GM18873 (cell line): ENCODE data around the gene MRAP2.
"Not testable (repeated sequence)": the region's sequence is repeated elsewhere in the genome, so short reads cannot be mapped to it uniquely, and the experiment has no call there.

Experiments used
- ATAC-seq: cut with Tn5 transposase; IDR thresholded peaks from one replicate; pipeline ENCODE4 v1.9.1; 2021; ENCODE audit warnings: mild to moderate bottlenecking, moderate library complexity, moderate number of reproducible peaks; ENCODE audit not compliant: unreplicated experiment, low FRiP score

MRAP2 gene

DNA sequence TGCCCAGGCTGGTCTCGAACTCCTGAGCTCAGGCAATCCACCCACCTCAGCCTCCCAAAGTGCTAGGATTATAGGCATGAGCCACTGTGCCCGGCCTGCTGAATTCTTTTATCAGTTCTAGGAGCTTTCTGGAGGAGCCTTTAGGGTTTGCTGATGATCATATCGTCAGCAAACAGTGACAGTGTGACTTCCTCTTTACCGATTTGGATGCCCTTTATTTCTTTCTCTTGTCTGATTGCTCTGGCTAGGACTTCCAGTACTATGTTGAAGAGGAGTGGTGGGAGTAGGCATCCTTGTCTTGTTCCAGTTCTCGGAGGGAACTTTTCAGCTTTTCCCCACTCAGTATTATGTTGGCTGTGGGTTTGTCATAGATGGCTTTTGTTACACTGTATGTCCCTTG, 35.3 kb downstream of the MRAP2 start:
- not testable (repeated sequence) for ATAC-seq

DNA sequence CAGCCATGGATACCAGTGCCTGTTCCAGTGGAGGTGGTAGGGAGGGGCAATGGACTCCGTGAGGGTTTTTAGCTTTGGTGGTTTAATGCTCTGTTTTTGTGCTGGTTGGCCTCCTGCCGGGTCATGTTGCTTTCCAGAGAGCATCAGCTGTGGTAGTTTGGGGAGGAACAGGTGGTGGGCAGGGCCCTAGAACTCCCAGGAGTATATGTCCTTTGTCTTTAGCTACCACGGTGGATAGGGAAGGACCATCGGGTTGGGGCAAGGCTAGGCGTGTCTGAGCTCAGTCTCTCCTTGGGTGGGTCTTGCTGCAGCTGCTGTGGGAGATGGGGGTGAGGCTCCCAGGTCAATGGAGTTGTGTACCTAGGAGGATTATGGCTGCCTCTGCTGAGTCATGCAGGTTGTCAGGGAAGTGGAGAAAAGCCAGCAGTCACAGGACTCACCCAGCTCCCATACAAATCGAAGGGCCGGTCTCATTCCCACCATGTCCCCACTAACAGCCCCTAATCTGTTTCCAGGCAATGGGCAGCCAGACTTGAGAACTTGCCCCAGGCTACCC, 38.9 kb downstream of the MRAP2 start:
- no peak for ATAC-seq

DNA sequence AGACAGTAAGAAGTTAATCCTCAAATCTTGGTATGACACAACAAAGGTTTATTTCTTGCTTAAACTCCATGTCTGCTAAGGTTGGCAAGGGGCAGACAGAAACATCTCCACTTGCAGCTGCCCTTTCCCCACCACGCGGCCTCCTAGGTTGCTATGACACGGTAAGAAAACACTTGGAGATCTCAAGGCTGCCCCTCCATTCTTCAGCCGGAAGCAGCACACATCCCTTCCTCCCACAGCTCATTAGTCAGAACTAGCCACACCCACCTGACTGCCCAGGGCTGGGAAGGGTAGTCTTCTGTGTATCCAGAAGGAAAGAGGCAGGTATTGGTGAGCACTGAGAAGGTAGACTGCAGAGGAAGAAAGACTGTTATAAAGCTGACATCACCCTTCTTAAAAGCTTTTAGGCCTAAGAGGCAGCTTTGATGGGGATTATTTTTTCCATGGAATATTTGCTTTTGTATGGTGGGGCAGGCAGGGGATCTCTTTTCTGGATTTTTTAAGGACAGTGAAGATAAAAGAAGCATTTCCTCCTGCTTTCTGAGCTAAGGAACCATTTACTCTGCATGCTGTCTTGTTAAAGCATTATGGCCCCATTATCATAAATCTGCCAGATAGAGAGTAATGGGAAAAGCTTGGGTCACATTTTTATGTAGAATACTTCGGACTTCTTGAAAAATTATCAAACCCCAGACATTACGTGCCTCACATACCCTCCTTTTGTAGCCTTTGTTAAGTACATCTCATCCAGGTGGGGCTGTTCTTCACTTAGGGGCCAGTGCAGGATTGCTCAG, 41.6 kb downstream of the MRAP2 start:
- no peak for ATAC-seq

DNA sequence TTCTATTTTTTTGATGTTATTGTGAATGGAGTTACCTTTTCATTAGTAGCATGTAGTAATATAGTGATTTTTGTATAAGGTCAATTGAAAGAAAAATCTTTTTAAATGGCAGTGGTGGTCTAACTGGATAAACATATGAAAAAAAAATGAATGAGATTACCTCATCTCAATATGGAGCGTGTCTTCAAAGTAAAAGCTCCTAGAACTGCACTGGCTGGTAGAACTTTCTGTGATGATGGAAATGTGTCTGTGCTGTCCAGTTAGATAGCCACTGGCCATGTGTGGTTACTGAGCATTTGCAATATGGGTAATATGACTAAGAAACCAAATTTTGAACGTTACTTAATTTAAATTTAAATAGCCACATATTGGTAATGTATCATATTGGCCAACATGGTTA, 44.1 kb downstream of the MRAP2 start:
- no peak for ATAC-seq

DNA sequence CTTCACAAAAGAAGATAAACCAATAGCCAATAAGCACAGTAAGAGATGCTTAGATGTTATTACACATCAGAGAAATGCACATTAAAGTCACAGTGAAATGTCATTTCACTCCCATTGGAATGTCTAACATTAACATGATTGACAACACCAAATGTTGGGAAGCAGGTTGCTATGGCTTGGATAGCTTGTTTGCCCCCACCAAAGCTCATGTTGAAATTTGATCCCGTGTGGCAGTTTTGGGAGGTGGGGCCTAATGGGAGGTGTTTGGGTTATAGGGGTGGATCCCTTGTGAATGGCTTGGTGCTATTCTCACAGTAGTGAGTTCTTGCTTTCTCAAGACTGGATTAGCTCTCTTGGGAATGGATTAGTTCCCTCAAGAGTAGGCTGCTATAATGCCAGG, 44.8 kb downstream of the MRAP2 start:
- ATAC-seq, result no peak

DNA sequence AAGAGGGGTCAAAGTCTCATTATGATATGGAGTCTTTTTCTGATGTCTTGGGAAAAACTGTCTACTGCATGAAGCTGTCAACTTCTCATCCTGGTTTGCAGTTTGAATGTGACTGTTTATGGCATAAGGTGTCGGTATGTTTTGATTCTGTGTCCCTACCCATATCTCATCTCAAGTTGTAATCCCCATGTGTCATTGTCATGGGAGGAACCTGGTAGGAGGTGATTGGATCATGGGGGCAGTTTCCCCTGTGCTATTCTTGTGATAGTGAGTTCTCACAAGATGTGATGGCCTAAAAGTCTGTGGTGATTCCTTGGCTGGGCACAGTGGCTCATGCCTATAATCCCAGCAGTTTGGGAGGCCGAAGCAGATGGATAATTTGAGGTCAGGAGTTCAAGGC, 47.6 kb downstream of the MRAP2 start:
- no peak for ATAC-seq

DNA sequence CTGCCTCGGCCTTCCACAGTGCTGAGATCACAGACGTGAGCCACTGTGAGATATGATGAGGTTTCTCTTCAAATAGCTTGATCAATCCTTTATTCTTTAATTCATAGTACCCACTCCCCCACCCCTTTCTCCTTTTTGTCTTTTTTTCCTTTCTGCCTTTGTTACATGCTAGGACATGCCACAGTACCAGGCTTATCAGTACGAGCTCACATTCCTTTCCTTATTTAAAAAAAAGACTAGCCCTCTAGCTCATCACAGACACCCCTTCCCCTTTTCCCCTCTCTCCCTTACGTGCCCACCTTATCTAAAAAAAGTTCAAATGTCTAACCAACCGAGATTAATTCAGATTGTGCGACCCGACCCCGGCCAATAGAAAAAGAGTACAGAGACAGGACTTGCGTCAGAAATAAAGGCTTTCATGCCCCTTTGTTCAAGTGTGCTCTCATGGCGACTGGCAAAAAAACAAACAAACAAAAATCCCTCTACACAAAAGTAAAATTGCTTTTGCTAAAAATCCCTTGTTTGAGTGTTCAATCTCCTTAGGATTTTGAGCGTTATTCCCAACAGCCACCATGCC, 49.2 kb downstream of the MRAP2 start:
- no peak for ATAC-seq

DNA sequence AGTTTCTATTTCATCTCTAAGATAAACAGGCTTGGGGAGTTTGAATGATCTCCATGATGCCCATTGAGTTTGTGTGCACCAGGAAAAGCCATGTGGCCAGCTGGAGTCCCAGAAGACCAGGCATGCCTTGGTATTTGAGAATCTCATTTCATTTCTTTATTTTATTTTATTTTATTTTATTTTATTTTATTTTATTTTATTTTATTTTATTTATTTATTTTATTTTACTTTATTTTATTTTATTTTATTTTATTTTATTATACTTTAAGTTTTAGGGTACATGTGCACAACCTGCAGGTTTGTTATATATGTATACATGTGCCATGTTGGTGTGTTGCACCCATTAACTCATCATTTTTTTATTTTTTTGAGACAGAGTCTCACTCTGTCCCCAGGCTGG, 51.1 kb downstream of the MRAP2 start:
- ATAC-seq, result not testable (repeated sequence)

DNA sequence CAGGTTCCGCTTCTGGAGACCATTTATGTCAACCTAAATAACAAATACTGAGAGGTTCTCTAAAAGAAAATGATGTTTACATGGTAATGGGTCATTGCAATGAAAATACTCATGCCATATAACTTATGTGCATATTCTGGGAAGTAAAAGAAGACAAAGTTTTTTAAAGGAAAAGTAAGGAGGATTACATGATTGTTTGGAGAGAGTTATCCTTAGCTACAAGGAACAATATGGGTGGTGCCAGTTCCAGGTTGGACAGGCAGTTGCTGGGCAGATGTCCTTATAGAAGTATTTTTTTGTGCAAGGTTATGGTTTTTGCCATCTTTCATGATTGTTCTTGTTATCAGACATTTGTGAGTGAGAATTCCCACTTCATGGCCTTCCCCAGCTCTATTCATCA, 52.5 kb downstream of the MRAP2 start:
- ATAC-seq, result no peak

DNA sequence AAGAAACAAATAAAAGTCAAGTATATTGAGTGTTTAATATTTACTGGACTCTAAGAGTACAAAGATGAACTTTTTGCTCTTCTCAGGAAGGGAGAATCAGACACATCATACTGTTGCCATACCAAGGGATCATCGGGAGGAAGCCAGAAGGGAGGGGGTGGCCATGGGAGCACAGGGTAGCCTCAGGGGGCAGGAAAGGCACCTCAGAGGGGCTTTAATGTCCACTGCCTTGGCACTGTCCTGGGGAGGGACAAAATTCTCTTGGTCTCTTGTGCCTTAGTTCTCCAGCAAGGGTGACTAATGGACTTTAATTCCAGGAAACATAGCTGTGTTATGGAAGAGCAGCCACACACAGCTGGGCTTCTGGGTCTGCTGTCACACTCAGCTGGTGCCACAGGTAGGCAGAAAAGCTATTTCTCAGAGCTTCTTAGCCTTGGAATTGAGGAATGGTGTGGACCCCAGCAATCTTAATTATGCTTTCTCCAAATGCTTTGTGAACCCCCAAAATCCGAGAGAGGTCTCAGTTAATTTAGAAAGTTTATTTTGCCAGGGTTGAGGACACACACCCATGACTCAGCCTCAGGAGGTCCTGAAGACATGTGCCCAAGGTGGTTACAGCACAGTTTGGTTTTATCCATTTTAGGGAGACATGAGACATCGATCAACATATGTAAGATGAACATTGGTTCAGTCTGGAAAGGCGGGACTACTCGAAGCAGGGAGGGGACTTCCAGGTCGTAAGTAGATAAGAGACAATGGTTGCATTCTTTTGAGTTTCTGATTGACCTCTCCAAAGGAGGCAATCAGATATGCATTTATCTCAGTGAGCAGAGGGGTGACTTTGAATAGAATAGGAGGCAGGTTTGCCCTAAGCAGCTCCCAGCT, 53.2 kb downstream of the MRAP2 start:
- ATAC-seq, result no peak

DNA sequence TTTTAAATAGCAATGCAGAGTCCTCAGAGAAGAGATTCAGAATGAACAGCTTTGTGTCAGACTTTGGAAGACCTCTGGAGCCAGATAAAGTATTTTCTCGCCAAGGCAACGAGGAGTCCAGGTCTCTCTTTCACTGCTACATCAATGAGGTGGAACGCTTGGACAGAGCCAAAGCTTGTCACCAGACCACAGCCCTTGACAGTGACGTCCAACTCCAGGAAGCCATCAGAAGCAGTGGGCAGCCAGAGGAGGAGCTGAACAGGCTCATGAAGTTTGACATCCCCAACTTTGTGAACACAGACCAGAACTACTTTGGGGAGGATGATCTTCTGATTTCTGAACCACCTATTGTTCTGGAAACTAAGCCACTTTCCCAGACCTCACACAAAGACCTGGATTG, 55.5 kb downstream of the MRAP2 start:
- no peak for ATAC-seq

DNA sequence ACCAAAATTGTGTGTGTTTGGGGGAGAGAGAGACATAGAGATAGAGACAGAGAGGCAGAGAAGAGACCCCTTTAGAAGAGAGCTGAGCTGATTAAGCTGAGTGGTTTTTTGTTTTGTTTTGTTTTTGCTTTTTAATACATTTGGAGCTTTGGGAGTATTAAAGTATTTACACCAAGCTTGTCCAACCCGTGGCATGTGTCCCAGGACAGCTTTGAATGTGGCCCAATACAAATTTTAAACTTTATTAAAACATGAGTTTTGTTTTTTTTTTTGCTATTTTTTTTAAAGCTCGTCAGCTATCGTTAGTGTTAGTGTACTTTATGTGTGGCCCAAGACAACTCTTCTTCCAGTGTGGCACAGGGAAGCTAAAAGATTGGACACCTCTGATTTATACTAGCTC, 56.0 kb downstream of the MRAP2 start:
- no peak for ATAC-seq

DNA sequence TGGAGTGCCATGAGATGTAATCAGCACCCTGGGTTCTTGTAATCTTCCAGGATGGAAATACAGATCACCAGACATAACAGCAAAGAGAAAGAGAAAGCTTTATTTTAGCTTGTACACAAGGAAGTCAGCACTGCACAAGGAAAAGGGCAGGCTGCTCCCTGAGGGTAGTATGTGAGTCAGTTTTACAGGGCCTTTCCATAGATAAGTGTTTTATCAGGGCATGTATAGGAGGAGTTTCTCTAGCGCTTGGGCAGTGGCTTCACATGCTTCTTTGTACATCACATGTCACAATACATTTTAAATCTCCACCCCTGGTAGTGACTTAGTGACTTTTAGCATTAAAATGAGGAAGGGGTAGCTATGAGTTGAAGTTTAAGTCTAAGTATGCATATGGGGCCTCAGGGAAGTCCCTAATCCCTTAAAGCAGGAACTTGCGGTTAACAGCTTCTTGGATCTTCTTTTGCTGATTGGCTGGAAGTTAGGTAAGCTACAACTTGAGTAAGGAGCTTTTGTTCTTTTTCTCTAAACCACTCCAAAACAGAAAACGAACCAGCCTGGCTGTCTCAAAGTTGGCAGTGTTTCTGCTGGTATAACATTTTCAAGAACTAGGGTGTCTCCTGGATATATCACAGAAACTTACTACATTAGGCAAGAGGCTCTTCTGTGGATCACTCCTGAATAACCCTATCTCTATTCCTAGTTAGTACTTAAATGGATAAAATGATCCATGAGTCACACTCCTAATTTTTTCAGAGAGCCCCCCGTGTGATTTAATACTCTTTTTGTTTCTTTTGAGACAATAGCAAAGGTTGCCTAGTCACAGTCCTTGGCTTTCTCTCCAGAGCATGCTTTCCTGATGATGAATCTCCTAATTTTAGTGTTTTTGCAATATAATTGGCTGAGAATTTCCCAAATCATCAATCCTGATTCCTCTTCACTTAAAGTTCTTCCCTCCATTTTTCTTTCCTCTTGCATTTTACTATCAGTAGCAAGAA, 60.2 kb downstream of the MRAP2 start:
- no peak for ATAC-seq

DNA sequence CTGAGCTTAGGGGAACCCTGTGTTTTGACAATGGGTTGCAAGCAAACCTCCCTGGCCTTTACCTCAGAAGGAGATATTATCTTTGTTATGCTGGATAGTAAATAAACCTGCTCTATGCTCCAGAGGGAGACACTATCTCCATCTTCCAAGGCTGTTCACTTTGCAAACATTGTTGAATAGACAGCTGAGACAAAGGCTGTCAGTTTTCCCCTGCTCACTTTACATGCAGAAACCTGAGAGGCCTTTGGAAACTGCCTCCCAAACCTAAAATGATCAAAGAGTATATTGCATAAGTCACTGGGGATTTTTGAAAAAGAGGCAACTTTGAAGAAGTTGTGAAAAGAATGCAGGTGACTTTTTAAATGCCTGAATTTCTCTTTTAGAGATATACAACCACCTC, 61.6 kb downstream of the MRAP2 start:
- ATAC-seq, result no peak

DNA sequence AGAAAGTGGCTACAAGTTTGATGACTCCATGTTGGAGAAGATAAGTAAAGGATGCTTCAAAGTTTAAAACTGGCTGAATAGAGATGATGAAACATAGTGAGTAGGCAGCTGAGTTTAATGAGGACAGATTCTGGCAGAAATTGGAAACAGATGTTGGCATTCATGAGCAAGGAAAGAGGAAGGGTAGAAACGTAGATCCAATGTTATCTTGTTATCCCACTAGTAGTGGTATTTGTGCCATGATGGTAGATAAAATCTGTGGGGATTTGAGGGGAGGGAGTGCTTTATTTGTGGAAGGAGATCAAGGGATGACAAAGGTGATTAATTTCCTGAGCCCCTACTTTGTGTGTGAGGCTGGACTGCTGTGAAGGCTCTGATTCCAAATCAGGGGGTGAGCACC, 69.5 kb downstream of the MRAP2 start:
- no peak for ATAC-seq

DNA sequence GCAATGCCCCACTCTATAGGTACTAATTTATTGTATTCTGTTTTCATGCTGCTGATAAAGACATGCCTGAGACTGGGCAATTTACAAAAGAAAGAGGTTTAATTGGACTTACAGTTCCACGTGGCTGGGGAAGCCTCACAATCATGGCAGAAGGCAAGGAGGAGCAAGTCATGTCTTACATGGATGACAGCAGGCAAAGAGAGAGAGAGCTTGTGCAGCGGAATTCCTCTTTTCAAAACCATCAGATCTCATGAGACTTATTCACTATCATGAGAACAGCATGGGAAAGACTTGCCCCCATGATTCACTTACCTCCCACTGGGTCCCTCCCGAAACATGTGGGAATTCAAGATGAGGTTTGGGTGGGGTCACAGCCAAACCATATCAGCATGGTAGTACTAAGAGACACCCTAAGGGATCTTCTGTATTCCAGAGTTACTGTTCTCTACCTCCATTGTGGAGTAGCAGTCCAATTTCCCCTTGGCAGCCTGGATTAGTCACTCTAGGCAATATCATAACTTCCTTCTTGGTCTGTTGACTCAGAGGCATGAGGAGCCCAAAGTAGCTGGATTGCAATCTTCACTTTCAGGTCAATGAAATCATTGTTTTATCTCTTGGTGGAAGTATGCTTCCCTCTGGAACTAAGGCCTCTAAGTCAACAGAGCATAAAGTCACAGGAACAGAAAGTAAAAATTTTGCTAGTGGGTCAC, 71.8 kb downstream of the MRAP2 start:
- not testable (repeated sequence) for ATAC-seq

DNA sequence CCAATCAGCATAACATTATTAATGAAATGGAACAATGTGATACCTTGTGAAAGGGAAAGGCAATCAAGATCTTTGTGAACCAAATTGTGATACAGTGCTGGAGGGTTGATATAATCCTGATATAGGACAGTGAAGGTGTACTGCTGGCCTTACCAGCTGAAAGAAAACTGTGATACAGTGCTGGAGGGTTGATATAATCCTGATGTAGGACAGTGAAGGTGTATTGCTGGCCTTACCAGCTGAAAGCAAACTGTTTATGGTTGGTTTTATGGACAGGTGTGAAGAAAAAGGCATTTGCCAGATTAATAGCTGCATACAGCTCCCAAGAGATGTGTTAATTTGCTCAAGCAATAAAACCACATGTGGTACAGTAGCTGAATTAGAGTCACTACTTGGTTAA, 73.9 kb downstream of the MRAP2 start:
- no peak for ATAC-seq

DNA sequence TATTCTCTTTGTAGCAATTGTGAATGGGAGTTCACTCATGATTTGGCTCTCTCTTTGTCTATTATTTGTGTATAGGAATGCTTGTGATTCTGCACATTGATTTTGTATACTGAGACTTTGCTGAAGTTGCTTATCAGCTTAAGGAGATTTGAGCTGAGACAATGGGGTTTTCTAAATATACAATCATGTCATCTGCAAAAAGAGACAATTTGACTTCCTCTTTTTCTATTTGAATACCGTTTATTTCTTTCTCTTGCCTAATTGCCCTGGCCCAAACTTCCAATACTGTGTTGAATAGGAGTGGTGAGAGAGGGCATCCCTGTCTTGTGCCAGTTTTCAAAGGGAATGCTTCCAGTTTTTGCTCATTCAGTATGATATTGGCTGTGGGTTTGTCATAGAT, 77.8 kb downstream of the MRAP2 start:
- not testable (repeated sequence) for ATAC-seq

DNA sequence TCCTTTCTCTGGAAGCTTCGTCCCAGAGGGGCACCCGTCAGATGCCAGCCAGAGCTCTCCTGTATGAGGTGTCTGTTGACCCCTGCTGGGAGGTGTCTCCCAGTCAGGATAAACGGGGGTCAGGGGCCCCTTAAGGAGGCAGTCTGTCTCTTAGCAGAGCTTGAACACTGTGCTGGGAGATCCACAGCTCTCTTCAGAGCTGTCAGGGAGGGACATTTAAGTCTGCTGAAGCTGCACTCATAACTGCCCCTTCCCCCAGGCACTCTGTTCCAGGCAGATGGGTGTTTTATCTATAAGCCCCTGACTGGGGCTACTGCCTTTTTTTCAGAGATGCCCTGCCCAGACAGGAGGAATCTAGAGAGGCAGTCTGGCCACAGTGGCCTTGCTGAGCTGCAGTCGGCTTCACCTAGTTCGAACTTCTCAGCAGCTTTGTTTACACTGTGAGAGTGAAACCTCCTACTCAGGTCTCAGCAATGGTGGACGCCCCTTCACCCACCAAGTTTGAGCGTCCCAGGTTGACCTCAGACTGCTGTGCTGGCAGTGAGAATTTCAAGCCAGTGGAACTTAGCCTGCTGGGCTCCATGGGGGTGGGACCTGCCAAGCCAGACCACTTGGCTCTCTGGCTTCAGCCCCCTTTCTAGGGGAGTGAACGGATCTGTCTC, 81.5 kb downstream of the MRAP2 start:
- ATAC-seq, result not testable (repeated sequence)
